HG02798 (cell line): ENCODE results near the gene TMEM120B.

Experiments
- ATAC-seq: cut with Tn5 transposase; IDR thresholded peaks from one replicate; pipeline ENCODE4 v1.9.1; 2021; ENCODE audit warnings: mild to moderate bottlenecking; ENCODE audit not compliant: unreplicated experiment, poor library complexity

Gene TMEM120B

DNA sequence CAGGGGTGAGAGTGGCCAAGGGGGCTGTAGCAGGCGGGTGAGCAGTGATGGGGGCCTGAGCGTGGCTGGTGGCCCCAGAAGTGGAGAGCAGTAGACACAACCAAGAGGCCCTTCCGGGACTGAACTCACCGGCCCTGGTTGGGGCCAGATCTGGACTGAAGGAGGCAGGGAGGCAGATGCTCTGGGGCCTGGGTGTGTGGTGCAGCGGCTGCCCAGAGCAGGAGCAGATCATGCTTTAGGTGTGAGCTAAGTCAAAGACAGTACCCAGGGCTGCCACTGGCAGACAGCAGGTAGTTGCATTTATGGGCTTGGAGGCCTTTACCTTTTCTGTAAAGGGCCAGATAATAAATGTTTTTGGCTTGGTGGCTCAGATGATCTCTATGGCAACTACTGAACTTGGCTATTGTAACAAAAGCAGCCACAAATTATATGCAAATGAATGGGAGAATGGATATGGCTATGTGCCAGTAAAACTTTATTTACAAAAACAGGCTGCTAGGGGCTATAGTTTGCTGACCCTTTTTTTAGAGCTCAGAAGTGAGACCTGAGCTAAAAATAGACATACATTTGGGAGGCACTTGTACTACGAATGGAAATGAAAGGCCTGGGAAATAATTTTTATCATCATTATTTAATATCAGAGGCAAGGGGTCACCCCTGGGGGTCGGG lies 116.8 kb downstream of the TMEM120B start:
- ATAC-seq = no peak

DNA sequence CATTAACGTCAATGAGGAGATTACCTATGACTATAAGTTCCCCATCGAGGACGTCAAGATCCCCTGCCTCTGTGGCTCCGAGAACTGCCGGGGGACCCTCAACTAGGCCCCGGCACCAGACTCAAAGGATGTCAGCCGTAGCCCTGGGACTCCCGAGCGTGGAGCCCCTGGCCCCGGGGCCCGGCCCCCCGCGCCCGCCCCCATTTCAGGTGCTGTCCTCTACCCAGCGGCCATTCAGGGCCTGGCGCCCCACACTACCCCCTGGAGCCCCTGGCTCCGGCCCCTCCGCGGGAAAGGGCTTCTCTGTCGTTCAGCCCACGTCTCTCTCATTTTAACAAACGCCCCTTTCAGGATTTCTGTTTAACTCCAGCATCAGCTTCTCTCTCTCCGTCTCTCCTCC lies 117.6 kb downstream of the TMEM120B start:
- no peak for ATAC-seq

DNA sequence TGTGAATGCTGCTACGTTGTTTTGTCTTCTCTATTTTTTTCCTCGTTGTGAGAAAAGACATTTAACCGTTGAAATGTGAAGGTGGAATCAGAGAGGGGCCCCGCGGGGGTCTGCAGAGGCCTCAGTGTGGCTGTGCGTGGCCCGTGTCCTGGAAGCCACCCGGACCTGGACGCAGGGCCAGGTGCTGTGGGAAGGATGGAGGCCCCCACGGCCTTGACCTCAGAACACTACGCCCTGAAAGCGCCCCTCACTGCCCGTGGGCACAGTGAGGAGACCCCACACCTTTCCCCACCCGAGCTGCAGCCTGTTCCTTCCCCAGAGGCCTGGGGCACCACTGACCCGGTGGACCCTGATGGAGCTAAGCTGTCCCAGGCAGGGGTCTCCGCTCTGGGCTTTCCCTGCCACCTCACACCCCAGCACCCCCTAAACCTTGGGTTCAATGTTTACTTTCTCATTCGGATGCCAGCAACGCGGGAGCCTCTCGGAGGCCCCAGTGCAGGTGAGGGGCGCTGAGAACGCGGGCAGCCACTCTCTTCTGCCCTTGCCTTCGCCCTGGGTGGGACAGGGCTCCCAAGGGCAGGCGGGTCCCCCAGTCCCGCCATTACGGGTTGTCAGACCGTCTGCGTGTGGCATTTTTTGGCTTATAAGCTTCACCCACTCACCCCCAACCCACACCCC lies 118.2 kb downstream of the TMEM120B start:
- ATAC-seq = no peak
